Esophagus (tissue), 2 donors: ENCODE measurements around the gene ING5. TPM values are rescaled to one million over a fixed set of nuclear protein-coding genes. Genes with fewer than 3 reads are reported as not detected.

Experiments
- H3K27ac ChIP-seq, 2 donors: one replicate each; pipeline ENCODE4 v1.5.1; 2013; ENCODE audit warnings: low read depth in 2 of 2, mild to moderate bottlenecking in 2 of 2, inconsistent platforms in 1 of 2, low read length in 1 of 2, moderate library complexity in 1 of 2
- H3K27me3 ChIP-seq, 2 donors: one replicate each; pipeline ENCODE4 v1.6.1; 2013; ENCODE audit warnings: low read length in 2 of 2, control low read depth in 1 of 2, mild to moderate bottlenecking in 1 of 2; ENCODE audit not compliant: insufficient read depth in 2 of 2, control insufficient read depth in 1 of 2
- H3K36me3 ChIP-seq, 2 donors: one replicate each; pipeline ENCODE4 v1.6.1; 2013; ENCODE audit warnings: low read length in 1 of 2; ENCODE audit not compliant: control insufficient read depth in 2 of 2, insufficient read depth in 2 of 2
- H3K4me1 ChIP-seq, 2 donors: one replicate each; pipeline ENCODE4 v1.6.1; 2013; ENCODE audit warnings: low read length in 1 of 2; ENCODE audit not compliant: control insufficient read depth in 2 of 2, insufficient read depth in 2 of 2
- H3K4me3 ChIP-seq, 2 donors: one replicate each; pipeline ENCODE4 v1.5.1; 2013; ENCODE audit warnings: low read length in 2 of 2, mild to moderate bottlenecking in 2 of 2, low read depth in 1 of 2, moderate library complexity in 1 of 2
- H3K9me3 ChIP-seq, 2 donors: one replicate each; pipeline ENCODE4 v1.6.1; 2013; ENCODE audit warnings: mild to moderate bottlenecking in 2 of 2, low read depth in 1 of 2, low read length in 1 of 2, moderate library complexity in 1 of 2; ENCODE audit not compliant: control insufficient read depth in 2 of 2, insufficient read depth in 1 of 2
- WGBS, 2 donors: extraction: QIAGEN DNeasy Blood & Tissue Kit; methylation state at CpG; one replicate each; pipeline ENCODE4 v1.1.7; 2013; 5-methylcytosine and 5-hydroxymethylcytosine counted together
- polyA plus RNA-seq, 2 donors: library from polyadenylated mRNA; stranded (reverse); fragments of 200-250 nt; gene quantifications; one replicate each; pipeline ENCODE4 v1.2.3, GENCODE V29; 2013
- donor health status: healthy with polysubstance abuse.
- donor health status: Bipolar disorder and iron deficiency.

Gene ING5
- polyA plus RNA-seq, 2 donors, result 15.6 to 36.2 TPM

DNA sequence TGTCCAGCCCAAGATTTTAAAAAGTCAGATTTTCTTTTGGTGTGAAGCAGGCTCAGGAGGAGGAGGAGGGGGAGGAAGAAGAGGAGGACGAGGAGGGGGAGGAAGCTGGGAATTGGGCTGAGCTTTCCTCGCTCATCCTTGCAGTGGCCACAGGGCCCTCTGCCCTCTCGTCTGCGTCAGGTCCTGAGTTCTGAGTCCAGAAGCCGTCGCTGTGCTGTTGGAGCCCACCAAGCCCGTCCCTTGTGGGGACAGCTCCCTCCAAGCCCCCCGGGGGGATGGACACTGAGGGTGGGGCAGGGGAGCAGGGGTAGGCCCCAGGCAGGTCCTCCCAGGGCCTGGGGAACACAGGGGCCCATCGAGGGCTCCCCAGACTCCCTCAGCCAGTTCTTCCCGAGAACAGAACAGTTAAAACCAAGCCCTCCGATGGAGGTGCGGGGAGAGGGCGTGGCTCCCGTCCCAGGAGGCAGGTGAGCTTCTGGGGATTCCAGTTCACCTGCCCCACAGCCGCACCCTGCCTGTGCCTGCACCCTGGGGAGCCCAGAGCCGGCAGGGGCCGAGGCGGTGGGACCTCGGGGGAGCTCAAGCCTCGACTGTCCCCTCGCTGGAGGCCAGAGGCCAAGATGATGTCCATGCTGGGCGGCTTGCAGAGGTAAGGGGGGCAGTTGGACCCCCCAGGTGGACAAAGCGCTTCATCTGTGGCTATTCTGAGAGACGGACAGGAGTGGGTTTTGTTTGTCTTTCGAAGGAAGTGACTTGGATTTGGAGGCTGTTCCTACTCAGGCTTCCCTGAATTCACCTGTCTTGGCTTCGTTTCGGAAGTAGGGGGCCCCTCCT, 74.7 kb downstream of the ING5 start, which contains the start of gene GAL3ST2:
TSS of gene GAL3ST2 (plus strand) at position 487 of the 834 bp plus-strand sequence. CDS start at position 621, 134 bp downstream.
- WGBS, 2 donors, result 59 to 64% methylated on average over 26 to 27 of the region's 27 CpGs
- no peaks in the 10 kb centered on the region for H3K36me3 ChIP-seq
- H3K9me3 ChIP-seq, result no peaks in the 10 kb centered on the region
- H3K27me3 ChIP-seq, result no peaks in the 10 kb centered on the region
- peaks cover 6 to 34% of the 10 kb centered on the region in 2 donors for H3K4me1 ChIP-seq
- no peak within 1 kb of the TSS for H3K4me3 ChIP-seq
- H3K27ac ChIP-seq, result no peak within 1 kb of the TSS

DNA sequence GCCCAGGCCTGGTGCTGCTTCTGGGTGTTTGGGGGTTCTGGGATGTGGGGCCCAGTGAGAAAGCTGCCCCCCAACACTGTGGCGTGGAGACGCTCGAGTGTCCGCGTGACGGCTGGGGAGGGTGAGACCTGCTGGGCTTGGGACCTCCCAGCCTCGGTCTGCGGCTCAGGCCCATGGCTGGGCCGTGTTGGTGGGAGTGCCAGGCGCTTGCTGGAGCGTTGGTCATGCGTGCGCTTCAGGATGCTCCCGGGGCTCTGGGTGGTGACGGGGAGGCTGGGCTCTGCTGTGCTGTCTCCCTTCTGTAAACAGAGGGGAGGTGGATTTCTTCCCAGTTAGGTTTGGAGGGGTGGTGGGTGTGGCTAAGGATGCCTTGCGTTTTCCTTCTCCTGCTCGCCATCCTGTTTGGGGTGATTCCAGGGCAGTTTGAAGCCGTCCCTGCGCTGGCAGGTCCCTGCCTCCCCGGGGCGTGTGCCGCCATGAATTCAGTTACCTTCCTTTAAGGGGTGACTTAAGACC, 75.4 kb downstream of the ING5 start:
- WGBS, 2 donors, result 46 to 67% methylated on average over 22 of the region's 22 CpGs
- H3K9me3 ChIP-seq, result no peaks in the 10 kb centered on the region
- no peak overlapping the region for H3K27ac ChIP-seq
- no peaks in the 10 kb centered on the region for H3K36me3 ChIP-seq
- H3K27me3 ChIP-seq, result no peaks in the 10 kb centered on the region
- peaks cover 6 to 34% of the 10 kb centered on the region in 2 donors for H3K4me1 ChIP-seq
- H3K4me3 ChIP-seq, result no peak overlapping the region

GRCh38 chr2:241777686-241778627, 76.1 kb downstream of the ING5 start:
- Histone ChIP-seq H3K9me3 (no peaks in the 10 kb centered on the region), H3K4me3 (no peak overlapping the region), H3K27me3 (no peaks in the 10 kb centered on the region), H3K27ac (no peak overlapping the region), H3K4me1 (peaks cover 6 to 34% of the 10 kb centered on the region in 2 donors), H3K36me3 (no peaks in the 10 kb centered on the region)
- WGBS, 2 donors, result 49 to 65% methylated on average over 21 of the region's 21 CpGs

Other genes starting within 250 kb of the ING5 start
- gene STK25, start 193.5 kb upstream of the ING5 start, polyA plus RNA-seq, result 100 to 1,000 TPM; 116 to 132 TPM
- 10 to 100 TPM; 29.8 to 38.7 TPM for gene BOK, start 143.3 kb upstream of the ING5 start, polyA plus RNA-seq
- 10 to 100 TPM; 37.2 to 52.1 TPM for gene THAP4, start 64.9 kb upstream of the ING5 start, polyA plus RNA-seq
- 10 to 100 TPM; 43.2 to 54.4 TPM for gene ATG4B, start 64.3 kb upstream of the ING5 start, polyA plus RNA-seq
- 10 to 100 TPM; 13.7 to 25.2 TPM for gene DTYMK, start 15.2 kb upstream of the ING5 start, polyA plus RNA-seq
- 10 to 100 TPM; 26.2 to 49.1 TPM for gene D2HGDH, start 32.6 kb downstream of the ING5 start, polyA plus RNA-seq
- gene GAL3ST2, start 74.8 kb downstream of the ING5 start, polyA plus RNA-seq, result under 1 TPM; 0.02 to 0.10 TPM
- under 1 TPM in 1 of 2 donors, not detected in 1; 0.04 TPM for gene NEU4, start 107.2 kb downstream of the ING5 start, polyA plus RNA-seq
- under 1 TPM; 0.54 to 0.73 TPM for gene PDCD1, start 156.9 kb downstream of the ING5 start, polyA plus RNA-seq
- gene RTP5, start 167.7 kb downstream of the ING5 start, polyA plus RNA-seq, result under 1 TPM; 0.06 to 0.28 TPM